GM21786 (cell line): ENCODE results near the gene ERVH48-1.
"Not testable (repeated sequence)": the region's sequence is repeated elsewhere in the genome, so short reads cannot be mapped to it uniquely, and the experiment has no call there.

Experiments
- ATAC-seq: cut with Tn5 transposase; IDR thresholded peaks from one replicate; pipeline ENCODE4 v1.9.1; 2021; ENCODE audit not compliant: unreplicated experiment

Gene ERVH48-1

DNA sequence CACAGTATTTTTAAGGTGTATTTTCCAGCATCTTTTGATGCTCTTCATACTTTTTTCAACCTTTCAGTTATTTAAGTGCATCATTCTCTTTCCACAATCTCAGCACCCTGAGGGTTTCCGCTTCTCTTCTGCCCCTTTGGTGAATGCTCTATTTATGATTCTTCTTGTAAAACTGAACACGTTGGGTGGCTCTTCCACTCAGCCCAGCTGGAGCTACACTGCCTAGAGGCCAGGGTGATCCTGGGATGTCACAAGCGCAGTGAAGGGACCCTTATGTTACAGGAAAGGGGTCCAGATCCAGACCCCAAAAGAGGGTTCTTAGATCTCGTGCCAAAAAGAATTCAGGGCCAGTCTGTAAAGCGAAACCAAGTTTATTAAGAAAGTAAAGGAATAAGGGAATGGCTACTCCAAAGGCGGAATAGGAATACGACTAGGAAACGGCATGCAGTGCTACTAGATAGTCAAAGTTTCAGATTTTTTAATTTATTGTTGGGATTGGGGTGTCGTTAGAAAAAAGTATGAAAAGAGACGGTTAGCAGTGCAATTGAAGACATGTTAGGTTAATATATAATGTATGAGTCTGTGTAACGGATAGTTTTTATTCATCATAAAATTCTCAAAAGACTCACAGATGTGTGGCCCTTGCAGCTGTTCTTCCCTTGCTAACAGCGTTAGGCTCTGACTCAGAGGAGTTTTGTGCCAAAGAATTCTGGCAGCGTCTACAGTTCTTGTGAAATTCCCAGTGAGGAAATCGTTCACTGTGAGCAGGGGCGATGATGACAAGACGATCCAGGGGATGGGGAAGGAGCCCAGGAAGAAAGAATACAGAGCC, 14.4 kb upstream of the ERVH48-1 start:
- ATAC-seq: no peak

DNA sequence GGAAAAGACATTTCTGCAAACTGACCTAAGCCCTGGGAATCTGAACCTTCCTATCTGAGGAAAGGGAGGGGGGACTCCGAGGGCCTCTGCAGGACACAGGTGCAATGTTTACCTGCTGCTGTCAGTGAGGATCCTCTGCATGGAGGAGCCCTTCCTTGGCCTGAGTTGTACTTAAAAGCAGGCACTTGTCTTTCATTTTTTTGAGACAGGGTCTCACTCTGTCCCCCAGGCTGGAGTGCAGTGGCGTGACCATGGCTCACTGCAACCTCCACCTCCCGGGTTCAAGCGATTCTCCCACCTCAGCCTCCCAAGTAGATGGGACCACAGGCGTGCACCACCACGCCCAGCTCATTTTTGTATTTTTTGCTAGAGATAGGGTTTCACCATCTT, 13.2 kb upstream of the ERVH48-1 start:
- not testable (repeated sequence) for ATAC-seq

GRCh38 chr21:42937960-42938605, 12.7 kb upstream of the ERVH48-1 start:
- no peak for ATAC-seq

- not testable (repeated sequence) for ATAC-seq
These were observed 11.9 kb upstream of the ERVH48-1 start for GRCh38 chr21:42937034-42937940.

DNA sequence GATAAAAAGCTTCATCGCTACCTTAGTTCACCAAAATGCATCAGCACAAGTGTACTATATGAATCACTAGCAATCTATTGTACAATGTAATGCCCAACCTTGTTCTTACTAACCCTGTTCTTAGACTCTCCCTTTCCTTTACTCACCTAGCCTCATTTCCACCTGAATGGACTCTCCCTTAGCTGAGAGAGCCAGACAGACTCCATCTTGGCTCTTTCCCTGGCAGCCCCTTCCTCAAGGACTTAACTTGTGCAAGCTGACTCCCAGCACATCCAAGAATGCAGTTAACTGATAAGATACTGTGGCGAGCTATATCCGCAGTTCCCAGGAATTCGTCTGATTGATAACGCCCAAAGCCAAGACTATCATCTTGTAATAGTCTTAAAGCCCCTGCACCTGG, 10.9 kb upstream of the ERVH48-1 start:
- ATAC-seq: not testable (repeated sequence)

DNA sequence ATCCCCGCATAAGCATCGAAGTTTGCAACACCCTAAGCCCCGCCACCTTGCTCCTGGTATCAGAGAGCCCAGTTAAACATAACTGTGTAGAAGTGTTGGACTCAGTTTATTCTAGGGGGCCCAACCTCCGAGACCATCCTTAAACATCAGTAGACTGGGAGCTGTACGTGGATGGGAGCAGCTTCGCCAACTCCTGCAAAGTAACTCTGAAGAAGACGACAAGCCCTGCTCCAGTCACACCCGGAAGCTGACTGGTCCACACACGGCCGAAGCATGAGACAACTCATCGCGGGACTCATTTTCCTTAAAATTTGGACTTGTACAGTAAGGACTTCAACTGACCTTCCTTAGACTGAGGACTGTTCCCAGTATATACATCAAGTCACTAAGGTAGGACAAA, 8.5 kb upstream of the ERVH48-1 start:
- not testable (repeated sequence) for ATAC-seq

- not testable (repeated sequence) for ATAC-seq
These were observed 7.9 kb upstream of the ERVH48-1 start for GRCh38 chr21:42933137-42933970.

- not testable (repeated sequence) for ATAC-seq
These were observed 7.1 kb upstream of the ERVH48-1 start for GRCh38 chr21:42932378-42933136.

DNA sequence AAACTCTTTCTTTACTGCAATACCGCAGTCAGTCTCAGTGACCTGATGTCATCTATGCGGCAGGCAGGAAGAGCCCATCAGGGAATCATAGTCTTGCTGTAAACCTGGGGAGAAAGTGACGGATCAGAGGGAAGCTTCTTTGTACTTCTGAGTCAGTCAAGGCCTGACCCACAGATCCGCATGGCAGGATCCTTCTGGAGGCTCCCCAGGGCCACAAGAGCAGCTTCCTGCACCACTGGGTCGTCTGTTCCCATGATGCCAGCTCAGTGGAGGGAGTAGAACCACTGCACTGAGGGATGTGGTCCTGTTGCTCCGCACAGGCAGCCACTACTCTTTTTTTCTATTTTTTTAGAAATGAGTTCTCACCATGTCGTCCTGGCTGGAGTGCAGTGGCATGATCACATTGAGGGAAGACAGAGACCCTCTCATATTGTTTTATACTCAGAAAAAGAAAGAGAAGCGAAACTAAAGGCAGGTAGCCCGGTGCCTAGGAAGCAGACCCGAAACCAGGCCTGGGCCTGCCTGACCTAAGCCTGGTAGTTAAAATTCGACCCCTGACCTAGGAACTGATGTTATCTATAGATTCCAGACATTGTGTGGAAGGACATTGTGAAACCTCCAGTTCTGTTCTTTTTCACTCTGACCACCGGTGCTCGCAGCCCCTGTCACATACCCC, 6.3 kb upstream of the ERVH48-1 start:
- no peak for ATAC-seq

DNA sequence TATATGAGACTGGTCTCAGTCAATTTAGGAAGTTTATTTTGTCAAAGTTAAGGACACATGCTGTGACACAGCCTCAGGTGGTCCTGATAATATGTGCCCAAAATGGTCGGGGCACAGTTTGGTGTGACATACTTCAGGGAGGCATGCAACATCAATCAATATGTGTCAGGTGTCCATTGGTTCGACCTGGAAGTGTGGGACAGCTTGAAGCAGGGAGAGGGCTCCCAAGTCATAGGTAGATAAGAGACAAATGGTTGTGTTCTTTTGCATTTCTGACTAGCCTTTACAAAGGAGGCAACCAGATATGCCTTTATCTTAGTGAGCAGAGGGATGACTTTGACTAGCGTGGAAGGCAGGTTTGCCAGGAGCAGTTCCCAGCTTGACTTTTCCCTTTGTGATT, 4.5 kb upstream of the ERVH48-1 start:
- ATAC-seq: no peak

GRCh38 chr21:42927474-42928200, 2.2 kb upstream of the ERVH48-1 start:
- not testable (repeated sequence) for ATAC-seq

GRCh38 chr21:42924433-42924751, 1.0 kb downstream of the ERVH48-1 start:
- ATAC-seq: no peak

DNA sequence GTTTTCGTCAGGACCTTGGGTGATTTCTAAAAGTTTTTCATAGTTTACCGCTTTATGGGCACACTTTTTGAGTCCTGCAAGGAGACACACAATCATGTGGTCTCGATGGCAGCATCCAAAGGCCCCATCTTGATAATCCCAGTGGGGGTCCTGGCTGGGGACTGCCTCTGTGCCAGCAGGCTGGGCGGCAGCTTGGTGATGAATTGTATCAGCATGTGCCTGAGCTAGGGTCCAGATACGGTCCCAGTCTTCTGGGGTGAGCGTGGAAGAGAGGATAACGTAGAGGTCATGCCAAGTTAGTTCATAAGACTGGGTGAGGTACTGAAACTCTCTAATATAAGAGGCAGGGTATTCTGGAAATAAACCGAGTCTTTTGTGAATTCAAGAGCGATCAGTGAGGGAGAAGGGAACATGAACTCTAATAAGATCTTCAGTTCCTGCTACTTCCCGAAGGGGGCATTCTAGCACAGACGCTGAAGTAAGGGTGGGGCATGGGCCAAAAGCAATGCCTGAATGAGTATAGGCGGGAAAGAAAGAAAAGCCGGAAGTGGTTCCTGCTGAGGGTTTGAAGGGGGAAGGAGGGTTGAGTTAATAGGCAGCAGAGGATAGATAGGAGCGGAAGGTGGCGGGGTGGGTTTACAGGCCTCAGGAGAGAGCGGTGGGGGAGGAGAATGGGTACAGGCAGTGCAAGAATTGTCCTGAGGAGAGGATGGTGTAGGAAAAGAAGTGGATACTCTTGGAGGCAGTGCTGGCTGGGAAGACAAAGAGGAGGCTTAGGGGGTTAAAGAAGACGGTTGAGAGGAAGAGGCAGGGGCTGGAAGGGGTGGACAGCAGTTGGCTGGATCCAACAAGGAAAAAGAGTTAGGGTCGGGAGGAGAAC, 1.6 kb downstream of the ERVH48-1 start:
- ATAC-seq: no peak

- ATAC-seq: no peak
These were observed 2.5 kb downstream of the ERVH48-1 start for GRCh38 chr21:42922918-42923317.

- no peak for ATAC-seq
These were observed 3.5 kb downstream of the ERVH48-1 start for GRCh38 chr21:42921927-42922326.

- no peak for ATAC-seq
These were observed 7.1 kb downstream of the ERVH48-1 start for GRCh38 chr21:42918291-42918690.

DNA sequence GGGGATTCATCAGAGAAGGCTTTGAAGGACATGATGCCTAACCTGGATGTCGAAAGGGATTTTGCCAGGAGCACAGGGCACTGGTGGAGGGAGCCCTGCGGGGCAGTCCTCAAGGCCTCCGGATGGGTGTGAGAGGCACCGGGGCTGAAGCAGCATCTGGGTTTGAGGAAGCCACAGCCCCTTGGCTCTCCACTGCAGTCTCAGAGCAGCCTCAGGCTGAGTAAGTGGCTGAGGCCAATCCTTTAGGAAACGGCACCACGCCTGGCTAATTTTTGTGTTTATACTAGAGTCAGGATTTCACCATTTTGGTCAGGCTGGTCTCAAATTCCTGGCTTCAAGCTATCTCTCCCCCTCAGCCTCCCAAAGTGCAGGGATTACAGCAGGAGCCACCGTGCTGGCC, 12.0 kb downstream of the ERVH48-1 start:
- no peak for ATAC-seq

DNA sequence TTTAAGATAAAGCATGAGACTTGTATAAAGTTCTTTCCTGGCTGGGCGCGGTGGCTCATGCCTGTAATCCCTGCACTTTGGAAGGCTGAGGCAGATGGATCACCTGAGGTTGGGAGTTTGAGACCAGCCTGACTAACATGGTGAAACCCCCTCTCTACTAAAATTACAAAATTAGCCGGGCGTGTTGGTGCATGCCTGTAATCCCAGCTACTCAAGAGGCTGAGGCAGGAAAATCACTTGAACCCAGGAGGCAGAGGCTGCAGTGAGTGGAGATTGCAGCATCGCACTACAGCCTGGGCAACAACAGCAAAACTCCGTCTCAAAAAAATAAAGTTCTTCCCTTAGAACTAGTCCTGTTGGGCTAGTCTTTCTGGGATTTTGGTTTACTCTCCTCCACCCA, 13.5 kb downstream of the ERVH48-1 start:
- not testable (repeated sequence) for ATAC-seq
